GM12892 (cell line): ENCODE measurements around the gene FBXO21.

Source experiments
- DNase-seq: peaks from one replicate; pipeline ENCODE4 v3.0.0; 2011; ENCODE audit not compliant: insufficient read length
- FAIRE-seq: peaks from 2 replicates; lab custom pipeline; 2011; peaks lifted over from hg19 to GRCh38; lab: Jason Lieb, UNC
- POLR2A ChIP-seq: IDR thresholded peaks from 2 replicates; pipeline ENCODE4 v1.6.1; 2011; ENCODE audit warnings: low read depth, low read length, control low read depth
- POLR2AphosphoS5 ChIP-seq: IDR thresholded peaks from 2 replicates; pipeline ENCODE4 v1.6.1; 2011; ENCODE audit warnings: low read depth, low read length, control low read depth
- TAF1 ChIP-seq: IDR thresholded peaks from 2 replicates; pipeline ENCODE4 v1.6.1; 2011; ENCODE audit warnings: low read depth, mild to moderate bottlenecking, control low read depth, low read length, borderline replicate concordance

Gene FBXO21

GRCh38 chr12:117124421-117125271 lies 65.6 kb downstream of the FBXO21 start:
- no peak for TF ChIP-seq TAF1
- no peak for TF ChIP-seq POLR2A
- no peak for TF ChIP-seq POLR2AphosphoS5
- FAIRE-seq, result no peak
- no peak for DNase-seq

- FAIRE-seq (no peak), DNase-seq (no peak)
- TF ChIP-seq POLR2AphosphoS5 (no peak), TAF1 (no peak), POLR2A (no peak)
These were observed 68.8 kb downstream of the FBXO21 start for GRCh38 chr12:117121441-117121840.

- no peak for TF ChIP-seq POLR2A
- TF ChIP-seq POLR2AphosphoS5, result no peak
- no peak for TF ChIP-seq TAF1
- DNase-seq, result no peak
- FAIRE-seq, result no peak
These were observed 69.5 kb downstream of the FBXO21 start for GRCh38 chr12:117120787-117121186.

- no peak for TF ChIP-seq POLR2A
- TF ChIP-seq POLR2AphosphoS5, result no peak
- TF ChIP-seq TAF1, result no peak
- DNase-seq, result peak; percentile 43
- FAIRE-seq, result peak; percentile 63
These were observed 70.6 kb downstream of the FBXO21 start for GRCh38 chr12:117119592-117120198.

- DNase-seq (no peak), FAIRE-seq (no peak)
- TF ChIP-seq POLR2AphosphoS5 (no peak), TAF1 (no peak), POLR2A (no peak)
These were observed 71.3 kb downstream of the FBXO21 start for GRCh38 chr12:117118838-117119591.

- TF ChIP-seq TAF1 (no peak), POLR2A (no peak), POLR2AphosphoS5 (no peak)
- no peak for DNase-seq
- no peak for FAIRE-seq
These were observed 75.5 kb downstream of the FBXO21 start for GRCh38 chr12:117114784-117115183.

- TF ChIP-seq POLR2A (no peak), POLR2AphosphoS5 (no peak), TAF1 (no peak)
- no peak for DNase-seq
- FAIRE-seq, result no peak
These were observed 77.0 kb downstream of the FBXO21 start for GRCh38 chr12:117113231-117113630.

- no peak for FAIRE-seq
- TF ChIP-seq TAF1 (no peak), POLR2A (no peak), POLR2AphosphoS5 (no peak)
- no peak for DNase-seq
These were observed 78.3 kb downstream of the FBXO21 start for GRCh38 chr12:117111821-117112595.

GRCh38 chr12:117111386-117111785 lies 78.9 kb downstream of the FBXO21 start:
- no peak for DNase-seq
- FAIRE-seq, result no peak
- TF ChIP-seq POLR2A (no peak), TAF1 (no peak), POLR2AphosphoS5 (no peak)

- TF ChIP-seq POLR2AphosphoS5, result no peak
- TF ChIP-seq POLR2A, result no peak
- TF ChIP-seq TAF1, result no peak
- FAIRE-seq (no peak), DNase-seq (no peak)
These were observed 80.2 kb downstream of the FBXO21 start for GRCh38 chr12:117109943-117110635.
